ENCODE measurements around the gene DNAJC10.
"Not testable (repeated sequence)": the region's sequence is repeated elsewhere in the genome, so short reads cannot be mapped to it uniquely, and the experiment has no call there.

The DNAJC10 gene

DNA sequence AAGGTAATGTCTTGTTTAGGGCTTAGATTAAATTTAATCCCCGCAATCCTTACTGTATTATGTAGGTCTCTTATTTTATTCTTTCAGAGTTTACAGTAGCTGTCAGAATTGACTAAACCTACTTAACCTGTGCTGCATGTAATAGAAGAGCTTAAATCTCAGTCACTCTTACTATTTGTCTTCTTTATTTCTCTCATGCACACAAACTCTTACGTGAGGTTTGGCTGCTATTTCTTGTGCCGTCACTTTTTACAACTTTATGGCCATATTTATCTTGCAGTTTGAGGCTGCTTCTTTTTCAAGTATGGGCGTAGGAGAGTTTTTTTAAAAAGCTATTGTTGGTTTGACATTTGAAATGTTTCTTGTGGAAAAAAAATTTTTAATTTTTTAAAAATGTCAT is 12.0 kb downstream of the DNAJC10 start:
- DNase-seq: no peak

DNA sequence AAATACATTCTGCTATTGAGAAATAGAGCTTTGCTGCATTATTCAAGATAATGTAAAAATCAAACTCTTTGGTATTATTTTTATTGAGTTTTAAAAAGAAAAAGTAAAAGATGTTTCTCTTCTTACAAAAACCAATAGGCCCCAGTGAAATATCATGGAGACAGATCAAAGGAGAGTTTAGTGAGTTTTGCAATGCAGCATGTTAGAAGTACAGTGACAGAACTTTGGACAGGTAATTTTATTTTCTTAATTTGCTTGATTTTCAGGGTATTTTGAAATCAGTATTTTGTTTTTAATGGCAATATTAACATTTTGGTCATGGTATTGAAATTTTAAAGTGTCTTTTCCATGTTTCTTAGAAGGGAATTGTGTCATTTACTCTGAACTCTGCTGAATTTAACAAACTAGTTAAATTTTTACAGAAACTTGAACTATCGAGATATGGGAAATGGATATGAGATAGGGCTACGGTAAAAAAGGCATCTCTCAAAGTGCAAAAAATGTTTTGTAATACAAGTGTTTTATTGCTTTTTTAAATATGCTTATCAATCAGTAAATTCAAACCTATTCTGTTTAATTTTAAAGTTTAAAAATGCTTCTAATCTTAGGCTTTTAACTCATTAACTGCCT is 13.8 kb downstream of the DNAJC10 start:
- no peak for DNase-seq

DNA sequence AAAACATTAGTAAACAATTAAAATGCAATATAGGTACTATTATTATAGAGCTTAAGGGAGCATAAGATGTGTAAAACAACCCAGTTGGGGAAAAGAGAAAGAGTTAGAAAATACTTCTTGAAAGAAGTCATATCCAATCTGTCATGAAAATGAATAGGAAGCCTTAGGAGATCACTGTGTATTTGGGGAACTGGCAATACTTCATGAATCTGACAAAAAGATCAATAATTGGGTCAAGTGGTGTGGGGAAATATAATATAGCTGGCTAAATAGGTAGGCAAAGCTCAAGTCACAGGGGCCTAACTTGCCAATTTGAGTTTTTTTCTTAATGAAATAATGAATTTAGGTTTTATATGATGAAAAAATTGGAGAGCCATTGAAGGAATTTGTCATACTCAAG is 14.4 kb downstream of the DNAJC10 start:
- no peak for DNase-seq

DNA sequence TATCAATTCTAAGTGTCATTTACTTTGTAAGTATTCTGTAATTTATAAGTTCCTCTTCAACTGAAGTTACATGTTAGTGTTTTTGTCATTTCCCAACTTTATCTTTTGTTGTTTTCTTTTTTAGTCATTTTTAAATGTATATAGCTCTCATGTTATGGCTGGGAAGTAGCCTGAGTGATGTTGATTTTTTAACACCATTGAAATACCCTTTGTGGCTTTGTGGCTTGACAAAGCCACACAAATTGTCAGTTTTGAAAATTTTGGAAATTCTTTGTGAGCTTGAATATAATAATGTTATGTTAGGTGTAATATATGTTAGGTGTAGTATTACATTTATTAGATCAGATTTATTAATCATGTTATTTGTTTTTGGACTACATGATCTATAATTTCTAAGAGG is 16.7 kb downstream of the DNAJC10 start:
- DNase-seq: no peak

DNA sequence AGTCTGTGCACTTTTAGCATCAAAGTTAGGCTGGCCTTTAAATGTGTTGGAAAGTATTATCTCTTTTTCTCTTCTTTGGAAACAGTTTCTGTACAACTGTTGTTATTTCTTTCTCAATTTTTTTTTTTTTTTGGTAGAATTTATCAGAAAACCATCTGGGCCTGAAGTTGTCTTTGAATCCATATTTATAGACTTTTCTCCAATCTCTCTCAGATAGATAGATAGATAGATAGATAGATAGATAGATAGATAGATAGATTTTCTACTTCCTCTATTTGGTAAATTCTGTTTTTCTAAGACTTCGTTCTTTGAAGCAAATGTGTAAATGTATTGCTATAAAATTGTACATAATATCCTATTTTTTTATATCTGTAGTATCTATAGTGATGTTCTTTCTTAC is 17.5 kb downstream of the DNAJC10 start:
- no peak for DNase-seq

DNA sequence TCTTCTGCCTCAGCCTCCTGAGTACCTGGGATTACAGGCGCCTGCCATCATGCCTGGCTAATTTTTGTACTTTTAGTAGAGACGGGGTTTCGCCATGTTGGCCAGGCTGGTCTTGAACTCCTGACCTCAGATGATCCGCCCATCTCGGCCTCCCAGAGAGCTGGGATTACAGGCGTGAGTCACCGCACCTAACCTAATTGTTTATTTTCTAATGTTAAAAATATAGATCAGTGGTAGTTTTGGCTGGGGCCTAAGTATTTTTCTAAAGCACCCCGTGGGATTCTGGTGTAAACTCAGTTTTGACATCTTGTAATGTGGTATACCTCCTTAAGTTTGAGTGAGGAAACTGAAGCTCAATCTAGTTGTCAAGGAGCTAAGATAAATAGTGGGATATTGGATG is 20.8 kb downstream of the DNAJC10 start:
- not testable (repeated sequence) for DNase-seq

DNA sequence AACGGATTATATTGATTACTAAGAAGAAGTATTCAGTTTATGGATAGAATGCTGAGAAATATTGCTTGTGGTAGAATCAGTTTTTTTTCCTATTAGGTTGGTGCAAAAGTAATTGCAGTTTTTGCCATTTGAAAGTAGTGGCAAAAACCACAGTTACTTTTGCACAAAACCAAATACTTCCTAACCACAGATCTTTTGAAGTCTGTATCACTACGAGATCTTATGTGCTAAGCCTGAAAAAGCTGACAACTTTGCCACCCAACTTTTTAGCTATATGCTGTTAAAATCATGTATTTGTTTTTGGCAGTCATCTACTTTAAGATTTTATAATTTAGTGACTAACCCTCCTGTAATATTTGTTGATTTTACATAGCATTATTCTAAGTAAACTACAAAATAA is 24.6 kb downstream of the DNAJC10 start:
- DNase-seq: no peak

DNA sequence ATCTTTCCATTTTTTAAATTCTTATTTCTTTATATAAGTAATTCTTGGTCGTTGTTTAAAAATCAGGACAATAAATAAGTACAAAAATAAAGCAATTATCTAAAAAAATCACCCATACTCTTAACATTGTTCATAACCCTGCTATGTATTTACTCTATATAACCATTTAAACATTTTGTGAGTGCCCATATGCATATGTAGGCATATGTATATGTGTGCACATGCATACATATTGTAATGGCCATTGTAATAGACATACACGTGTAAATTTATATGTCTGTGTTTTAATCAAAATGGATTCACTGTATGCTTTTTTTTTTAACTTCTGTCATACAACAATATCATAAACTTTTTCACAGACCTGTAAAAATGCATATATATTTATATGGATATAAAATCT is 25.6 kb downstream of the DNAJC10 start:
- DNase-seq: no peak

DNA sequence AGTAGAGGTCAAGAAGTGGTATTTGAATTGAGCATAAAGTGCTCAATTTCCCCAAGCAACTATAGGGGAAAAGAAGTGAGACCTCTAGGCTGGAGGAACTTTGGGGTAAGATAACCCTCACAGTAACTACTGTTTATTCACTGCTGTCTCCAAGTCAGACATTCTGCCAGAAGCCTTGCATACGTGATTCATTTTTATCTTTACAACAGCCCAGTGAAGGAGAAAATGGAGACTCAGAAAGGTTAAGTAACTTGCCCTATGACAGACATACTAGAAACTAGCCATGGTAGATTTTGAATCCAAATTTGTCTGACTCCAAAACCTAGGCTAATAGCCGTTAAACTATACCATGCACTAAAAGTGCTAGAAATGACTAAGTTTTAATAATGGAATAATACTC is 28.4 kb downstream of the DNAJC10 start:
- DNase-seq: no peak

DNA sequence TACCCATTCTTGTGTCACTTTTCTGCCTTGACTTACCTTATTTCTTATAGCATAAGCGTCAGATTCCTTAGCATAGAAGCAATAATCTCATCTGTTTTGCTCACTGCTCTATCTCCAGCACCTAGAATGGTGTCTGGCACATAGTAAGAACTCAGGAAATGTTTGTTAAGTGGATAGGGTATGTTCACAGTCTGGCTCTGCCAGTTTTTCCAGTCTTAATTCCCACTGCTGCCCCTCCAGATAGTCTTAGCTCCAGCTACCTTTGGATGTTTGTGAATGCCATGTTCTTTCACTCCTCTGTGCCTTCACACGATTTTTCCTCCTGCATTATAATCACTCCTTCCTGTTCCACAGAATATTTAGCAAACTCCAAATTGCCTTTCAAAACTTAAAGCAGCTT is 29.0 kb downstream of the DNAJC10 start:
- no peak for DNase-seq

DNA sequence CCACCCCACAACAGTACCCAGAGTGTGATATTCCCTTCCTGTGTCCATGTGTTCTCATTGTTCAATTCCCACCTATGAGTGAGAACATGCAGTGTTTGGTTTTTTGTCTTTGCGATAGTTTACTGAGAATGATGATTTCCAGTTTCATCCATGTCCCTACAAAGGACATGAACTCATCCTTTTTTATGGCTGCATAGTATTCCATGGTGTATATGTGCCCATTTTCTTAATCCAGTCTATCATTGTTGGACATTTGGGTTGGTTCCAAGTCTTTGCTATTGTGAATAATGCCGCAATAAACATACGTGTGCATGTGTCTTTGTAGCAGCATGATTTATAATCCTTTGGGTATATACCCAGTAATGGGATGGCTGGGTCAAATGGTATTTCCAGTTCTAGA is 29.8 kb downstream of the DNAJC10 start:
- not testable (repeated sequence) for DNase-seq

DNA sequence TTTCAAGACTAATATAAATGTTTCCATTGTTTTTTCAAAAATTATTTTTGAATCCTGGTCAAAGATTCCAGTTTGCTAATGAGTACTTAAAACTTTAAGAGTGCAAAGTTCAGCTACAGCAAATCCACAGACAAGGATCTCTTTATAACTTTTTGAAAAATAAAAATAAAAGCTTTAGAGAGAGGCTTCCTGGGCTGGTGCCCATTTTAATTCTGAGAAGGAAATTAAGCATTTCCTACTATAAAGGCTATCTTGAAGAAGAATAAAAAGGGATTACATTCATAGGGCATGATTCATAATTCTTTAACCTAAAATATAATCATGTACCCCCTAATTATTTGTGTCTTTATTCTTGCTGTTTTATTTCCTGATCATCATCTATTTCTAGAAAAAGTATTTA is 38.2 kb downstream of the DNAJC10 start:
- no peak for DNase-seq

DNA sequence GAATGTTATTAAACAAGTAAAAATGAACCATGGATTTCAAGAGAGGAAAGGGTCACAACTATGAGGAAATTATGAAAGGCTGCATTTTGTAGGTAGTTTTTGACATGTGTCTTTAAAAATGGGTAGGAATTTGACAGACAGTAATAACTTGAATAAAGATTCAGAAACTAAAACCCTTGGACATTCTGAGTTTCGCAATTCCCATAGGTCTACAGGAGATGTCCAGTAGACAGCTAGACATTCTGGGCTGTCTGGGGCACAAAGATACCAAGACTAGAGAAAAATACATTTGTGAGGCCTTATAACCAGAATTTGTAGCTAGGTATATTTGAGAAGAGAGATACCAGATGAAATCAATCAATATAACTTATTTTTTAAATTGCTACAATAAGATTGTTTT is 42.3 kb downstream of the DNAJC10 start:
- no peak for DNase-seq

DNA sequence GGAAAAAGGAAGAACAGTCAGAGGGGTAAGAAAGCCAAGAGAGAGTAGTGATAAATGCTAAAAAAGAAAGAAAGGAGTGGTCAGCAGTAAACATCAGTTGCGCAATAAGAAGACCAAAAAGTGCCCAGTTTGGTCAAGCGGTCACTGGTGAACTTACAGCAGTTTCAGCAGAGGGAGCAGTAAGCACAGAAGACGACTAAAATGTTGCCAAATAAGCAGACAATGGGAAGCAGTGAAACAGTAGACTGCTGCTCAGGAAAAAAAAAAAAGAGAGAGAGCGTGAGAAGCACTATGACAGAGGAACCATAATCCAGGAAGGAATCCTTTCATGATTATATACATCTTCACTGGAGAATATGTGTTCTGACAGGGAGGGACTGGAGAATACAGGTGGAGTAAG is 45.8 kb downstream of the DNAJC10 start:
- no peak for DNase-seq

DNA sequence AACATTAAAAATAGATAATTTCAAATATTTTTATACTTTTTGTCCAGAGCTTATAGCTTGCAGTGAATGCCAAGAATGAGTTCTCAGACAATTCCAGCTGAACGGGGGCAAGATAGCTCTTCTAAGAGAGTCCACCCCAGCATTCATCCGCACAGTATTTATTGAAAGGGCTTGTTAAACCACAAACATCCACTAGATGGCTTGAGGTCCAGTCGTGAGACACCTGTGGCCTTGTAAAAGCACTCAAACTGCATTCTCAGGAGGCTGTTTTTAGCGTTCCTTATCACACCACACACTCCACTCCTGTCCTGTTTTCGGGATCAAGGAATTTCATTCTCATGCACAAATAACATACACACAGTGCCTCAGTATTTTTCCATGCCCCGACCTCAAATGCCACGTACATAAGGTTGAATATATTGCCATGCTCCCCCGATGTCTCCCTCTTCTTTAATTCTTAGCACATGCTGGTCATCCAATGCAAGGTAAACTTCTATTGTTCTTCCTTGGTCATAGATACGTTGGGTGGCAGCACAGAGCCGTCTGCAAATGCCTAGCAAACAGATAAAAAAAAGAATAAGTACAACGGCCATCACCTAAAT is 47.4 kb downstream of the DNAJC10 start:
- DNase-seq: peak; percentile 96

DNA sequence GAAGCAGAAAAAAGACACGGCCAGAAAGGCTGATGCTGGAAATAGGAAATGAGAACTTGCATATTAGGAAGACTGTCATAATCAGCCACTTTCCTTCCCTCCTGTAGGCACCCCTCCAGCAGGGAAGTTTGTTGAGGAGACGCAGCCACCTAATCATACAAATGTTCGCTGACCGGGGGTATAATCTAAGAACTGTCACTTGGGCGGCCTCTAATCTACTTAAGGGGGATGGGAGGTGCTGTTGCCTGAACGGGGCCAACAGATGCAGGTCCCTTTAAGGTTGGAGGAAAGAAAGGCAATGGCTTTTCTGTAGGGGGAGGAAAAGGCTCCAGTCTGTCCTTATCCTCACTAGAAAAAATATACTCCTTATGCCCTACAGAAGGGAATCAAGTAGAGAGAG is 50.6 kb downstream of the DNAJC10 start:
- DNase-seq: no peak

DNA sequence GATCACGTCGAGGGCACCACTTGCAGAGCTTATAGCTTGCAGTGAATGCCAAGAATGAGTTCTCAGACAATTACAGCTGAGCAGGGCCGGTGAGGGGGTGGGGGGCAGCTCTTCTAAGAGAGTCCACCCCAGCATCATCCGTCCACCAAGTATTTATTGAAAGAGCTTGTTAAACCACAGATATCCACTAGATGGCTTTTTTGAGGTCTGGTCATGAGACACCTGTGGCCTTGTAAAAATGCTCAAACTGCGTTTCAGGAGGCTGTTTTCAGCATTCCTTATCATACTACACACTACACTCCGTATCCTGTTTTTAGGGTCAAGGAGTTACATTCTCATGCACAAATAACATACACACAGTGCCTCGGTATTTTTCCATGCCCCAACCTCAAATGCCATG is 51.5 kb downstream of the DNAJC10 start:
- DNase-seq: no peak

DNA sequence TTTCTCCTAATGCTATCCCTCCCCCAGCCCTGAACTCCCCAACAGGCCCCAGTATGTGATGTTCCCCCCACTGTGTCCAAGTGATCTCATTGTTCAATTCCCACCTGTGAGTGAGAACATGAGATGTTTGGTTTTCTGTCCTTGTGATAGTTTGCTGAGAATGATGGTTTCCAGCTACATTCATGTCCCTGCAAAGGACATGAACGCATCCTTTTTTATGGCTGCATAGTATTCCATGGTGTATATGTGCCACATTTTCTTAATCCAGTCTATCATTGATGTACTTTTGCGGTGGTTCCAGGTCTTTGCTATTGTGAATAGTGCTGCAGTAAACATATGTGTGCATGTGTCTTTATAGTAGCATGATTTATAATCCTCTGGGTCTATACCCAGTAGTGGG is 52.9 kb downstream of the DNAJC10 start:
- not testable (repeated sequence) for DNase-seq

DNA sequence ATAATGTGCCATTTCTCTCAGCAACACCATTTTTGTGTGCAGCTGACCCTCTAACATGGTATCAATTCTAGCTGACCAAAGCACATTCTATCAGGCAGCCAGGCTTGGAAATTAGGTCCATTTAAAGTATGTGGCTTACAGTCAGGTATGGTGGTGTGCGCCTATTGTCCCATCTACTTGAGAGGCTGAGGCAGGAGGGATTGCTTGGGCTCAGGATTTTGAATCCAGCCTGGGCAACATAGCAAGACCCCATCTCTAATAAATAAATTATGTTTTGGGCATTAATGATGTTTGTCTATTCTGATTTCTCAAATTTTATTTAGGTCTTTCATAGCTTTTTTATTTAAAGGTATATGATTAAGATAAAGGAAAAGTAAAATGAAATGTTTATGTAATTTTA is 63.3 kb downstream of the DNAJC10 start:
- no peak for DNase-seq

DNA sequence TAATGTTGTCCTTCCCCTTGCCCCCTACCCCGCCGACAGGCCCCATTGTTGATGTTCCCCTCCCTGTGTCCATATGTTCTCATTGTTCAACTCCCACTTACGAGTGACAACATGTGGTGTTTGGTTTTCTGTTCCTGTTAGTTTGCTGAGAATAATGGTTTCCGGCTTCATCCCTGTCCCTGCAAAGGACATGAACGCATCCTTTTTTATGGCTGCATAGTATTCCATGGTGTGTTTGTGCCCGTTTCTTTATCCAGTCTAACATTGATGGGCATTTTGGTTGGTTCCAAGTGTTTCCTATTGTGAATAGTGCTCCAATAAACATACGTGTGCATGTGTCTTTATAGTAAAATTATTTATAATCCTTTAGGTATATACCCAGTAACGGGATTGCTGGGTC is 65.0 kb downstream of the DNAJC10 start:
- not testable (repeated sequence) for DNase-seq

DNA sequence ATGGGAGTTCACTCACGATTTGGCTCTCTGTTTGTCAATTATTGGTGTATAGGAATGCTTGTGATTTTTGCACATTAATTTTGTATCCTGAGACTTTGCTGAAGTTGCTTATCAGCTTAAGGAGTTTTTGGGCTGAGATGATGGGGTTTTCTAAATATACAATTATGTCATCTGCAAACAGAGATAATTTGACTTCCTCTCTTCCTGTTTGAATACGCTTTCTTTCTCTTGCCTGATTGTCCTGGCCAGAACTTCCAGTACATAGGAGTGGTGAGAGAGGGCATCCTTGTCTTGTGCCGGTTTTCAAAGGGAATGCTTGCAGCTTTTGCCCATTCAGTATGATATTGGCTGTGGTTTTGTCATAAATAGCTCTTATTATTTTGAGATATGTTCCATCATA is 66.6 kb downstream of the DNAJC10 start:
- not testable (repeated sequence) for DNase-seq

DNA sequence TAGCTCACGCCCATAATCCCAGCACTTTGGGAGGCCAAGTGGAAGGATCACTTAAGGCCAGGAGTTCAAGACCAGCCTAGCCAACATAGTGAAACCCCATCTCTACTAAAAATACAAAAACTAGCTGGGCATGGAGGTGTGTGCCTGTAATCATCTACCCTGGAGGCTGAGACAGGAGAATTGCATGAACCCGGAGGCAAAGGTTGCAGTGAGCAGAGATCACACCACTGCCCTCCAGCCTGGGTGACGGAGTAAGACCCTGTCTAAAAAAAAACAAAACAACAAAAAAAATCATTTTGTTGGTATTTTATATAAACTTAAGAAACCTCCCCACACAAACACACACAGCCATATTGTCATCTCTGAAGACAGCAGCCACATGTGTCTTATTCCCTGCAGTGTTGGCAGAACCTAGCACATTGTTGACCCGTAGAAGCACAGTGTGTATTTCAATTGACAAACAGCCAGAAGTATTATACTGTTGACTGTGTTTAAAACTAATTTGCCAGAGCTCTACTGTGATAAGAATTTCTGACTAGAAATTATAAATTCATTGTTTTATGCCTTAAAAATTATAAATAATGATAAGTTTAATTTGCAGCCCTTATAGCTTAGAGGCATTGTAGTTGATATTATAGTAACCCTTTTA is 68.1 kb downstream of the DNAJC10 start:
- no peak for DNase-seq

DNA sequence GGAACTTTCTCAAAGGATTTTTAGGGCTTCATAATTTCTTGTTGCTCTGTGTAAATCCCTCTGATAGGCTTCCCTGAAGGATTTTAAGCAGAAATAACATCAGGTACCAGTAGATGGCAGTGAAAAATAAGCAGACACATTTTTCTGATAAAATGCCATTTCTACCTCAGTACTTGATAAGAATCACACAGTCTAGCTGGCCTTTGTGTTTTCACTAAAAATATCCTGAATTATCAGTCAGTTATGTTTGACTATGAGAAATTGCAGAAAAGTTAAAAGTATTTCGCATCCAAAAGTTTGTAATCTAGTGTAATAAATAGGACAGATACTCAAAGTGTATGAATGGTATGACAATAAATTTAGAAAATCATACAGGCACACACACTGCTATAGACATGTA is 68.7 kb downstream of the DNAJC10 start:
- peak; percentile 19 for DNase-seq

DNA sequence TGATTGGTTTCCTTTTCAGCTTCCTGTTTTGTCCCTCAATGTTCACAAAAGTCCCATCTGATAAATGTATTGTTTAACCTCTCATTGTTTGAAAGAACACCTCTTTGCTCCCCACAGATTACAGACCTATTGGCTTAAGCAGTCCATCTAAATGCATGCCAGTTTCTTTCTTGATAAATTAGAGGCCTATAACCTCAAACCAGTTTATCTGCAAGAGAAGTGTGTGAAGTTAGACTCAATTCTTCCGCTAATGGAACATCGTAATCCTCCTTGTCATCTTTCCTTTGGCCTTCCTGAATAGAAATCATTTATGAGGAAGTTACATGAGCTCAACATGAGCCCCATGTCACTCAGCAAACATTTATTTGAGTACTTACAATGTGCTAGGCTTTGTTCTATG is 76.4 kb downstream of the DNAJC10 start:
- DNase-seq: no peak

DNA sequence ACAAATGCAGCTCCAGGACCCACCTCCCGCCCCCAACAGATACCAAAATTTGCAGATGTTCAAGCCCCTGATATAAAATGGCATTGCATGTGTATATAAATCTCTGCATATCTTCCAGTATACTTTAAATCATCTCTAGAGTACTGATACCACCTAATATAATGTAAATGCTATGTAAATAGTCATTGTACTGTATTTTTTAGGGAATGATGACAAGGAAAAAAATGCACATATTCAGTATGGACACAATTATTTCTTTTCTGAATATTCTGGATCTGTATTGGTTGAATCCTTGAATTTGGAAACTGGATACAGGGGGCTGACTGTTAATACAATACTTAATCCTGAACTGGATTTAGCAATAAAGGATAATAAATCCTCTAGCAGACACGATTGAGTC is 82.7 kb downstream of the DNAJC10 start:
- no peak for DNase-seq

All from NCI-H748 treated with DMSO at 0.1 percent for 48 hours (cell line).